Fibroblast of villous mesenchyme (primary cell): ENCODE data around the gene MINAR1. TPM values are rescaled to one million over a fixed set of nuclear protein-coding genes. Genes with fewer than 3 reads are reported as not detected.

Source experiments
- DNase-seq: peaks from one replicate; pipeline ENCODE4 v3.0.0-alpha.2; 2010; ENCODE audit warnings: low read depth
- H3K4me3 ChIP-seq: 2 replicates; pipeline ENCODE4 v1.5.1; 2011; ENCODE audit warnings: low read depth, mild to moderate bottlenecking, low read length
- CTCF ChIP-seq: IDR thresholded peaks from 2 replicates; pipeline ENCODE4 v1.5.1; 2012; ENCODE audit warnings: low read depth, mild to moderate bottlenecking, low read length; ENCODE audit not compliant: insufficient read depth
- total RNA-seq: library from RNA; depleted of rRNA; stranded (reverse); fragments of >200 nt; gene quantifications from 2 replicates; pipeline ENCODE4 v1.2.3, GENCODE V29; 2012

Gene MINAR1
- total RNA-seq, 1 donor: 1.3 TPM

- H3K4me3 ChIP-seq: peak overlapping the region; percentile 43
- no peak for TF ChIP-seq CTCF
- no peak for DNase-seq
Measured at GRCh38 chr15:79432345-79433275, 474 bp downstream of the MINAR1 start.

GRCh38 chr15:79433276-79433990 is 1.3 kb downstream of the MINAR1 start:
- no peak overlapping the region for H3K4me3 ChIP-seq
- no peak for TF ChIP-seq CTCF
- DNase-seq: no peak

- H3K4me3 ChIP-seq: no peak overlapping the region
- no peak for TF ChIP-seq CTCF
- no peak for DNase-seq
Measured at GRCh38 chr15:79434361-79434760, 2.2 kb downstream of the MINAR1 start.

- H3K4me3 ChIP-seq: no peak overlapping the region
- no peak for TF ChIP-seq CTCF
- no peak for DNase-seq
Measured at GRCh38 chr15:79436037-79436780, 4.1 kb downstream of the MINAR1 start.

GRCh38 chr15:79437275-79438000 is 5.3 kb downstream of the MINAR1 start:
- H3K4me3 ChIP-seq: no peak overlapping the region
- TF ChIP-seq CTCF: no peak
- no peak for DNase-seq

- no peak for DNase-seq
- no peak for TF ChIP-seq CTCF
- H3K4me3 ChIP-seq: no peak overlapping the region
Measured at GRCh38 chr15:79439236-79439635, 7.1 kb downstream of the MINAR1 start.
